Endothelial cell of umbilical vein (primary cell): ENCODE measurements around the gene PSMD5. TPM values are rescaled to one million over a fixed set of nuclear protein-coding genes. Genes with fewer than 3 reads are reported as not detected.

Experiments
- BruUV-seq: library from RNA; stranded (reverse); fragments of 400-500 nt; replicated peaks from 2 replicates; lab custom pipeline; 2021; lab: Mats Ljungman, UMichigan
- CTCF ChIA-PET: fragments of 300-600, 350-600 bp; sonication (Branson Sonifier 250); formaldehyde crosslinking; loops from one replicate; lab custom pipeline; 2021; ENCODE audit warnings: antibody characterized with exemption, inconsistent platforms; lab: Charles Lee
- POLR2A ChIA-PET: fragments of 300-600, 350-600 bp; sonication (Branson Sonifier 250); formaldehyde crosslinking; loops from one replicate; lab custom pipeline; 2021; ENCODE audit warnings: antibody characterized with exemption, inconsistent platforms; lab: Charles Lee
- DNase-seq: peaks from one replicate; pipeline ENCODE4 v3.0.0-alpha.2; 2011; ENCODE audit warnings: low read depth, low spot score
- FAIRE-seq: peaks from 2 replicates; lab custom pipeline; 2011; peaks lifted over from hg19 to GRCh38; lab: Jason Lieb, UNC
- H2AFZ ChIP-seq: 2 replicates; pipeline ENCODE4 v1.6.0; 2012; ENCODE audit warnings: low read depth, low read length, control low read depth, inconsistent platforms
- H3K27ac ChIP-seq: 2 replicates; pipeline ENCODE4 v1.5.1; 2011; ENCODE audit warnings: low read depth, mild to moderate bottlenecking, control low read depth, low read length, moderate library complexity; ENCODE audit not compliant: insufficient read depth
- H3K27me3 ChIP-seq, 2 experiments: 2 replicates each; pipeline versions ENCODE4 v1.6.0 to v1.6.1; 2011; ENCODE audit warnings: low read length in 2 of 2, mixed read lengths in 1 of 2; ENCODE audit not compliant: control insufficient read depth in 2 of 2, insufficient read depth in 2 of 2
- H3K36me3 ChIP-seq, 2 experiments: 2 replicates in 1 of 2; 3 replicates in 1 of 2; pipeline ENCODE4 v1.5.1; 2011; ENCODE audit warnings: low read length in 2 of 2, mild to moderate bottlenecking in 1 of 2, moderate library complexity in 1 of 2; ENCODE audit not compliant: control insufficient read depth in 2 of 2, insufficient read depth in 2 of 2; ENCODE audit errors: extremely low read depth in 1 of 2
- H3K4me1 ChIP-seq: 3 replicates; pipeline ENCODE4 v1.5.1; 2011; ENCODE audit warnings: mild to moderate bottlenecking, low read length; ENCODE audit not compliant: control insufficient read depth, insufficient read depth; ENCODE audit errors: extremely low read depth
- H3K4me2 ChIP-seq: 2 replicates; pipeline ENCODE4 v1.6.1; 2011; ENCODE audit warnings: low read length, control low read depth, mixed read lengths; ENCODE audit not compliant: insufficient read depth
- H3K4me3 ChIP-seq, 3 experiments: fragments of 200-600 bp in 1 of 3; sonication (generic), shearing (Covaris generic) in 1 of 3; replicated peaks in 1 of 3; 2 replicates each; pipeline ENCODE4 v1.5.1; 2011 to 2016; ENCODE audit warnings: control low read depth in 3 of 3, low read length in 3 of 3, mild to moderate bottlenecking in 2 of 3, inconsistent platforms in 1 of 3, low read depth in 1 of 3, moderate library complexity in 1 of 3; ENCODE audit not compliant: insufficient read depth in 1 of 3
- H3K79me2 ChIP-seq: 2 replicates; pipeline ENCODE4 v1.6.0; 2012; ENCODE audit warnings: low read length, inconsistent platforms; ENCODE audit not compliant: control insufficient read depth, insufficient read depth
- H3K9ac ChIP-seq: replicated peaks from 2 replicates; pipeline ENCODE3; 2011; ENCODE audit warnings: low read length, control low read depth; ENCODE audit not compliant: insufficient read depth; ENCODE audit errors: extremely low read depth
- H3K9me1 ChIP-seq: replicated peaks from 3 replicates; pipeline ENCODE4 v1.6.0; 2011; ENCODE audit warnings: mild to moderate bottlenecking, low read length; ENCODE audit not compliant: control insufficient read depth, insufficient read depth; ENCODE audit errors: extremely low read depth
- H3K9me3 ChIP-seq: replicated peaks from 2 replicates; pipeline ENCODE4 v1.5.1; 2012; ENCODE audit warnings: low read length, inconsistent platforms; ENCODE audit not compliant: control insufficient read depth, insufficient read depth
- H4K20me1 ChIP-seq: replicated peaks from 2 replicates; pipeline ENCODE3; 2011; ENCODE audit warnings: mild to moderate bottlenecking, low read length; ENCODE audit not compliant: control insufficient read depth, insufficient read depth; ENCODE audit errors: extremely low read depth
- CTCF ChIP-seq, 2 donors: IDR thresholded peaks; 1 replicate in 1 of 2; 2 replicates in 1 of 2; pipeline ENCODE4 v1.5.1; 2011; ENCODE audit warnings: low read length in 2 of 2, mild to moderate bottlenecking in 2 of 2, moderate library complexity in 2 of 2, control low read depth in 1 of 2, inconsistent platforms in 1 of 2, low read depth in 1 of 2; ENCODE audit not compliant: insufficient read depth in 1 of 2; ENCODE audit errors: extremely low read depth in 1 of 2
- EZH2 ChIP-seq: IDR thresholded peaks from 2 replicates; pipeline ENCODE4 v1.6.1; 2012; ENCODE audit warnings: borderline replicate concordance, low read depth, mild to moderate bottlenecking, moderate library complexity, low read length, inconsistent platforms; ENCODE audit not compliant: severe bottlenecking
- FOS ChIP-seq: IDR thresholded peaks from 2 replicates; pipeline ENCODE4 v1.6.1; 2011; ENCODE audit warnings: mild to moderate bottlenecking, low read length, moderate library complexity, borderline replicate concordance; ENCODE audit not compliant: insufficient read depth
- GATA2 ChIP-seq: IDR thresholded peaks from 2 replicates; pipeline ENCODE4 v1.7.0; 2011; ENCODE audit warnings: low read depth, mild to moderate bottlenecking, moderate library complexity, mixed read lengths, low read length; ENCODE audit not compliant: insufficient read length, insufficient read depth
- JUN ChIP-seq: IDR thresholded peaks from 2 replicates; pipeline ENCODE4 v1.6.1; 2011; ENCODE audit warnings: borderline replicate concordance, low read depth; ENCODE audit not compliant: insufficient read length, insufficient read depth
- MAX ChIP-seq: IDR thresholded peaks from 2 replicates; pipeline ENCODE4 v1.6.1; 2011; ENCODE audit not compliant: insufficient read depth, insufficient read length
- MYC ChIP-seq: IDR thresholded peaks from one replicate; pipeline ENCODE4 v1.6.1; 2011; ENCODE audit warnings: mild to moderate bottlenecking, low read depth, low read length
- POLR2A ChIP-seq: IDR thresholded peaks from 2 replicates; pipeline ENCODE4 v1.6.1; 2012; ENCODE audit warnings: low read depth, mild to moderate bottlenecking, control low read depth, low read length
- POLR2AphosphoS5 ChIP-seq: IDR thresholded peaks from 2 replicates; pipeline ENCODE4 v1.6.1; 2012; ENCODE audit warnings: low read depth, mild to moderate bottlenecking, control low read depth, low read length, moderate library complexity; ENCODE audit not compliant: insufficient read depth
- dilution Hi-C: fragments of 300-500 bp; cut with MboI; formaldehyde crosslinking; loops from one replicate; pipeline ENCODE4 v1.15.0; 2019; ENCODE audit warnings: low sequenced_read_pairs; ENCODE audit not compliant: extremely low pct_ligation_motif_present
- intact Hi-C: fragments of 100-400 bp; cut with micrococcal nuclease; formaldehyde crosslinking; loops from one replicate; pipeline ENCODE4 v1.10.0; 2022
- polyA plus RNA-seq, 4 experiments: library from polyadenylated mRNA; depleted of rRNA in 3 of 4; stranded (reverse) in 3 of 4; unstranded in 1 of 4; fragments of >200 nt; gene quantifications; 2 replicates each; pipeline versions ENCODE4 v1.2.1 to v1.2.3, GENCODE V29; 2011 to 2012; ENCODE audit warnings: missing spikeins in 1 of 4
- total RNA-seq: library from RNA; stranded (reverse); gene quantifications from 2 replicates; pipeline ENCODE4 v1.2.3, GENCODE V29; 2021

PSMD5 gene
- total and polyA plus RNA-seq, 2 donors (not counting 3 experiments of a cell fraction or from before 2014, with no cell fraction given) = 20.4 to 70.2 TPM

GRCh38 chr9:120866651-120867050, 23.9 kb upstream of the PSMD5 start:
- POLR2A ChIA-PET = no interaction called here
- intact Hi-C loops (no loop called here), dilution Hi-C loops (no loop called here)
- Histone ChIP-seq H3K4me1 (peaks cover 13% of the 10 kb centered on the region), H3K9me3 (no peaks in the 10 kb centered on the region), H3K79me2 (peaks cover 2% of the 10 kb centered on the region), H3K9ac (no peak overlapping the region), H3K27ac (no peak overlapping the region), H3K4me3 (no peak overlapping the region), H4K20me1 (no peaks in the 10 kb centered on the region), H2AFZ (no peak overlapping the region), H3K36me3 (peaks cover 27 to 28% of the 10 kb centered on the region in 2 experiments), H3K4me2 (no peak overlapping the region), H3K9me1 (no peaks in the 10 kb centered on the region), H3K27me3 (no peaks in the 10 kb centered on the region)
- DNase-seq = no peak
- CTCF ChIA-PET = interaction anchor here (0.7 to 5.6 kb wide), 3 partner anchors 44 to 193 kb away, joined by 3 to 38 read pairs (median 7); no protein-coding TSS in a partner anchor
- FAIRE-seq = no peak
- no peak for TF ChIP-seq FOS
- TF ChIP-seq CTCF (IDR thresholded peaks at IDR 0.05; ENCODE audit: extremely low read depth in 1 of 2, insufficient read depth in 1 of 2, low read depth in 1 of 2, low read length in 2 of 2) = no peak
- no peak for TF ChIP-seq POLR2A
- no peak for TF ChIP-seq EZH2
- TF ChIP-seq MAX = no peak
- TF ChIP-seq GATA2 = no peak
- no peak for TF ChIP-seq POLR2AphosphoS5
- no peak for TF ChIP-seq MYC
- TF ChIP-seq JUN = no peak
- BruUV-seq = no TSS peak
